GM19193 (cell line): Measurements from ENCODE around the gene NACA2.

Source experiments
- POLR2A ChIP-seq: IDR thresholded peaks from 4 replicates; pipeline ENCODE4 v1.6.1; 2011; ENCODE audit not compliant: insufficient read depth, insufficient read length; ENCODE audit errors: extremely low read depth

Gene NACA2

DNA sequence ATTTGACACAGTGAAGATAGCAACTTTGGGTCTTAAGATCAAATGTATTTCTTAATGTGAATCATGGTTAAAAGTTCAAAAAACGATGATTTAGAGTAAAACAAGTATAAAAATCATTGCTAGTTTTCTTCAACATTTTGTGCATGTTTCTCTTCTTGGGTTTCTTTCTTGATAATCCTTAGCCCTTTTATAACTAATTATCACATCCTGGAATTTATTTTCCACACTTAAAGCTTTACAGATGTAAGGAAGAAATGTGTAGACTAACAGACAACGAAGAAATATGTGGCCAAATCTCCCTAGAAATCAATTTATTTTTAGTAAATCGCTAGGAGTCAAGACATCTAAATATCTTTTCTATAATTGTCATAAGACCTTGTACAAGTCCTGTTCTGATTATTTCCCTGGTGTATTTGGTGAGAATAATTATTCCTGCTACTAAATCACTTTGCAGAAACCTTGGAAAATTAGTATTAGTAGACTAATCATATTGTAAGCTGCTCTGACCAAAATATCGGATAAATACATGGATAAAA lies 4.9 kb downstream of the NACA2 start:
- TF ChIP-seq POLR2A, result no peak

DNA sequence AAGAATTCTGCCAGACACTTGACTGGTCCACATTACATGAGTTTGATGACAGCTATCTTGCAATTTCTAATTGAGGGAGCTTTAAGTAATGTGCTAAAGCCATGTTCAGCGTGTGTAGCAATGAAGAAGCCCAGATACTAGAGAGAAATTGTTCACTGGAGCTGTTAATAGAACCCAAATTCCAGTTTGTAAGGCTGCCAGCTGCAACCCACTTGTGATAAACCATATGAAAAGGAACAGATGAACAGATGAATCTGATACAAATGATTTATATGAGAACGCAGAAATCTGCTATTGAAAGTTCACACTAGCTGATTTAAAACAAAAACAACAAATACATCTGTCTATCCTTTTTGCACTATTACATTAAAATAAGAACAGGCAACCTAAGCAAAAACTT lies 6.2 kb downstream of the NACA2 start:
- no peak for TF ChIP-seq POLR2A

DNA sequence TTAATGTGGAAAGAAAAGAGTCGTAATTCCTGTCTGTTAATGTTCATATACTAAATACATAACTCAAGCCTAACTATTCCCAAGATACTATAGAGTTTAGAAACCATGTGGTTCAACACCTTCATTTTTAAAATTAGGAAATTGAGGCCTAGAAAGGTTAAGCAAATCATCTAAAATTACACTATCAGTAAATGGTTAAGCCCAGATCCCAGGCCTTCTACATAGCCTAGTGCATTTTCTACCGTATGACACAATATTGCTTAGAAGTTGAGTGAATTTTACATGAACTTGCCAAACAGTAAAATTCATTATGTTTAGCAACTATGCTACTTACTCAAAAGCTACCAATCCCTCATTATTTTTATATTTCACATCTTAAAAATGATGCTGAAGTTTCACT lies 6.8 kb downstream of the NACA2 start:
- TF ChIP-seq POLR2A, result no peak

DNA sequence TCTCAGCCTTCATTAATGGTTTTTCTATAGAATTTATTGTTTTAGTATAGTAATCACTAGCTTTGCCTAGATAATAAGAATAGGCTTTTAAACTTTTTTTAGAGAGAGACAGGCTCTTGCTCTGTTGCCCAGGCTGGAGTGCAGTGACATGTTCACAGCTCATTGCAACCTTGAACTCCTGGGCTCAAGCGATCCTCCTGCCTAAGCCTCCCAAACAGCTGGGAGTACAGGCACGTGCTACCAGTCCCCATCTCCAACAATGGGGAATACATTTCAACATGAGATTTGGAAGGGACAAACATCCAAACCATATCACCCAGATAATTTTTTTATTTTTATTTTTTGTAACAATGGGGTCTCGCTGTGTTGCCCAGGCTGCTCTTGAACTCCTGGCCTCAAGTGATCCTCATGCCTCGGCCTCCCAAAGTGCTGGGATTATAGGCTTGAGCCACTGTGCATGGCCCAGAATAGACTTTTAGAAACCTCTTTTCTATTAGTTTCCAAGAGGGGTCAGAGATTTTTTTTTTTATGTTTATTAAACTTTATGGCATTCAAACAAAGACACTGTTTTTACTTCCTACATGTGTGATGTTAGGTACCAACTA lies 7.3 kb downstream of the NACA2 start:
- TF ChIP-seq POLR2A, result no peak

DNA sequence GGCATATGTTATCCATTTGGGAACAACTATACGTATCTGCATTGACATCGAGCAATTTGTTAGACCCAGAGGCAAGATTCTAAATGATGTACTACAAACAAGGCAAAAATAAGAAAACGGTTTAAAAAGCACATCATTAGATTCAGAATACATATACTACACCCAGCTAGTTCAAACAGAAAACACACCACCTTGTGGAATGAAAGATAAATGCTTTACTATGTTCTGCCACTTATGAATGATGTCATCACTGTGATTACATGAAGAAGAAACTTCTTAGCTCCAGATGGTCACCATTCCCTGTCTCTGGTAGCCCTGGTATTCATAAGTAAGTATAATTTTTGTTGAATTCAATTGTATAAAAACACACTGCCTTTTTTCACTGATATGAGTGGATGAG lies 7.8 kb downstream of the NACA2 start:
- no peak for TF ChIP-seq POLR2A

DNA sequence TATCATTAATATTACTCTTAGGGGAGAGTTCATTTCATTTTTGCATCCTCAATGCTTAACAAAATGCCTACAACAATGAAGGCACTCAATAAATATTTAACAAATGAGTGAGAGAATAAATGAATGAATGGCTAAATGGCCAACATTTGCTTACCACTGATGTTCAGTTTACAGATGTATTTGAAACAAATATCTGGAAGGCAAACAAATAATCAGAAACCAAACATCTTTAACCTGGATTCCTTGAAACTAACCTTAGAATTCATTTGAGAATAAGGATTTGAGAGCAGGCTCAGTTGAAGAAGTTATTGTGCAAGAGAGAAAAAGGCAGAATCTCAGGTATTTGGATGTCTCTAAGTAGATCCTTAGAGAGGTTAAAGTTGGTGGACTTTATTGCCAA lies 8.4 kb downstream of the NACA2 start:
- TF ChIP-seq POLR2A, result no peak

DNA sequence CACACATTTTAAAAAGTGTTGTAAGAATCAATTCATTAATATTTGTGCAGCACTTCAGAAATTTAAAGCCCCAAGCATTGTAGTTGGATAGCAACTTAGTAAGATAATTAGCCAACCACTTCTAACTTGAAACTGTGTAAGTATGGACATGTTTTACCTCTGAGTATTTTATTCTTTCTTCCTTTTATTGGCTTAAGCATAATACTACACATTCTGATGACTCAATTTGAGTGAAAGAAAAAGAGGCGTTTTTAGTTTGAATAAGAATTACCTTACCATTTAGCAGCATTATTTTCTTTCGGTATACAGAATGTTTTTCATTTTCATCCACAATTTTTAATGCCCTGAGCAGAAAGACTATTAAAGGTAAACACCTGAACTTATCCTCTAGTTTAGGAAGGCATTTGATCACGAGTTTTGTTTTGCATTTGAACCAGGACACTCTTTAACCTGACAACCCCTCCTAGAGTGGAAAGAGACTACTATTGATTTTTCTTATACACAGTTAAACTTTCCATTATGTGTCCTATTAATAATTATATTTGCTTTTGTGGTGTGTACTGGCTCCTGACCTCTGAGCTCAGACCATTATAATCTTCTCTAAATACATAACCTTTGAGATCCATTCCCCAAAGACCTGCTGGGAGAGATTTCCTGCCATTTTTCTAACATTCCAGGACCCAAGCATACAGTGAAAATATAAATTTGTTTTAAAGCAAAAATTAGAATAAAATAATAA lies 9.2 kb downstream of the NACA2 start:
- no peak for TF ChIP-seq POLR2A

DNA sequence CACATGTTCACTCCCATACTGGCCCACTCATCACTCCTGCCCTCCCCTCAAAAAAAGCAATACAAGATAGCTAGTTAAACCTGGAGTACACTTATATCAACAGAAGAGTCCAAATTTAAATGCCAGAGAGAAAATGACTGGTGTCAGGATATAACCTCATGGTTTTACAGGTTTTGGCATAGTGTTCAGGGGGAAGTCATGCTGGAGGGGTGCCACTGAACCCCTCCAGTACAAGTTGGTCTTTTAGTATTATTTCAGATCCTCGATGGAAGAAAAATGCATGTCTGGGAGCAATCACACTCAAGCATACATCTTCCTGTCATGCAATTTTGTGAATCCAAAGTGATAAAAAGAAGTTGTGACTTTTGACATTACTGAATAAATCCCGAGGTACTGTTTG lies 10.5 kb downstream of the NACA2 start:
- TF ChIP-seq POLR2A, result no peak

DNA sequence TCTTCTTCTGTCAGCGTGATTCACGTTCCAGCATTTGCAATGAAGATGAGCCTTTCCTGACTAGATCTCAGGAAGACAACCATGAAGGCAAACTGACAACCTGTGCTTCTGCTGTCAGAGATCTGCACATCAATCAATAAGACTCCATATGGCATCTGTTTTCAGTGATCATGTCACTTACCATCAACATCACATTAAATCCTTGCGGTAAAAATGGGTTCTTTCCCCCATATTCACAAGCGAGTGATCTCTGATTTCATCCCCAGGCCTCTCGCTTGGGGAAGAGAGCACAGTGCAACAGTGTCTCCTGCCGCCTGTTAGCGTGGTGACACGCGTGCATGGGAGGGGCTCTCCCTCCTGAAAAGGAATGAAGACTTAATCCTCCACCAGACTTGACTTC lies 11.1 kb downstream of the NACA2 start:
- no peak for TF ChIP-seq POLR2A

DNA sequence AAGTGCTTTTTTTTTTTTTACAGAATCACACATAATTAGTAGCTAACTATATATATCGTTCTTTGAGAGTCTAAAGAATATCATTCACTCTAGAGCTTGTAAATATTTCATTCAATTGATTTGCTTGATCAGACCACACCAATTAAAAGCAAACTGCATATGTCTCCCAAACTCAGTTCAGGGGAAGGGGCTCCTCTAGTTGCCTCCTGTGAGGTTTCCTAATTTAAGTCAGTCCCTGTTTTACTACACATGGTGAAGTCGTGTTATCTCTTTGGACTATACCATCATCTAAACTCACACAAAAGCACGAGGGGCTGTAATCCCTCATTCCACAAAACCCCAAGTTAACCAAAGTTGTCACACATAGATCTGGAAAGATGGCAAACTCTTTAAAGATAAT lies 11.7 kb downstream of the NACA2 start:
- TF ChIP-seq POLR2A, result no peak

DNA sequence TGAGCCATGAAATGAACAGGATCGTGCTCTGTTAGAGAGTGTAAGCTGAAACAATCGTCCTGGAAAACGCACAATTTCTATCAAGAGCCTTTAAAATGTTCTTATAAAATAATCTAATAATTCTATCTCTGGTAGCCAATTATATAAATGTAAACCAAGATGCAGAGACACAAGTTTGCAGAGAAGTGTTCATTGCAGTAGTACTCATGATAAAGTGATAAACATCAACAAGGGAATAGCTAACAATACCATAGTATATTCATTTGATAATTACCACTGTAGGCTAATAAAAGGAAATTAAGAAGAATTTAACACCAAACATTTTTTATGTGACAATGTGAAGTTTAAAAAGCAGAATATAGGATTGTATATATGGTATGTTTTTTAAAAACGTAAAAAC lies 12.4 kb downstream of the NACA2 start:
- TF ChIP-seq POLR2A, result no peak

DNA sequence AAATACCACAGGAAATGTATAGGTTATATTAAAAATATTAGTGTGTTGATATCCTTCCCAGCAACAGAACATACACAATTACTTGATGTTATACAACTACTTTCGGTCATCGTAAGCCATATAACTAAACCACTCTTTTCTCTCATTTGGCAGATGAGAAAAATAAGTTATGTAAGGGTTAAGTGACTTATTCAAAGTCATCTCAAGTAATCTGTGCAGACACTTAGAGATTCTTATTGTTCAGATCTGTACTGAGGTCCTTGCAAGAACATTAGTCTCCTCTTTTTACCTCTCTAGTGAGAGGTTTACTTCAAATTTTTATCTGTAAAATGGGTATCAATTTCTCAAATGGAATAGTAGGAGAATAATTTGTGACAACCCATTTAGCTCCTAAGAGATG lies 15.0 kb downstream of the NACA2 start:
- TF ChIP-seq POLR2A, result no peak

DNA sequence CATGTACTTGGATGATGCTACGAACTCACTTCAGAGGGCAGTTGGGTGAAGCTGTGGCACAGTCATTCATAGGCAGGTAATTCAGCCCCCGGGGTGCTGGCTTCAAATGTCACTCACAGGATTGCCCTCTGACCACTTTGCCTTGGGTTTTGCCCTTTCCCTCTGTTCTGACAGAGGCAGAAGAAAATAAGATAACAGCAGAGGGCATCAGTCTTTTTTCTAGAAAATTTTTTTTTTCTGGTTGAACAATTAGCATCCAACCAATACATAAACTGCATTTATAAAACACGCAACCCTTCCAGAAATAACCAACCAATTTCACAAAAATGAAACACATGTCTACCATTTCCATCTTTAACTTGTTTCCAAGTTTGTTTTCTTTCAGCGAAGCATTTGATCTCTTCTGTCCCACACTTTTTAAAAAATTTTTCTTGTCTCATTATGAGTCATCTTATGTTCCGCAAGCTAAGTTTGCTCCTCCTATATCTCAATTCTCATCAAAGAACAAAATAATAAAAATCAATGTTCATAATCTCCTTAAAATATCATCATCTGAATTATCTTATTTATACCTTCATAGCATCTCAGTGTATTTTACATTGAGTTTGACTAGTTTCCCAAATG lies 15.6 kb downstream of the NACA2 start:
- no peak for TF ChIP-seq POLR2A

DNA sequence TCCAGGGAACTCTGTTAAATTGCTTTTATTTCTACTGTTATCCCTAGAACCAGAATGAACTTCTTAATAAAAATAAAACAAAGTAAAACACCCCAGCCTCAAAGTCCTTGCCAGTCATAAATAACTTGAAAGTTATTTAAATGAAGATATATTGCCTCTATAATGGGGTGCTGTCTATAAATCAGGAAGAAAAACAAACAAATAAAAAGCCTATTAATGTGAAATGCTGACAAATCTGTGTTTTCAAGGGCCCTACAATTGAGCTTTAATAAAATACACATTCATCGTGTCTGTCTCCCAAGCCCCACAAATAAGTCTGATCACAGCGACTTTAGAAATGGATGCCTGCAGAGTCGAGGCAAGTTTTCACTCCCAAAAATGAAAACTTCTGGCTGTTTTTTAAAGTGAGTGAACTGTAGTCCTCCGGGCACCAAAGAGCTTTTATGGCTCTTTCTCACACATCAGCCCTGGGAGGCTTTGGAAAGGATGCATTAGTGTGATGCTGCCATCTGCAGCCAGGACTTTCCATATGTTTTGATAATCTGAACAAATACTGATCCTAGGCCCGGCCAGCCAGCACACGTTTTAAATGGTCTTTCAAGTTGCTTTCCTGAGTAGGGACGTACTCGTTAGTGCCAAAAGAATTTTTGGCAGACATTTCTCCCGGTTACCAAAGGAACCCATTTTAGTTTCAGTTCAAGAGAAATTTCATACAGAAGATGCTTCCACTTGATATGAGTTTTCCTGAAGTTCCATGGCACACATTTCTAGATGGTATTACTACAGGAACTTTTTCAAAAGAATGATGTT lies 16.3 kb downstream of the NACA2 start:
- TF ChIP-seq POLR2A, result no peak

DNA sequence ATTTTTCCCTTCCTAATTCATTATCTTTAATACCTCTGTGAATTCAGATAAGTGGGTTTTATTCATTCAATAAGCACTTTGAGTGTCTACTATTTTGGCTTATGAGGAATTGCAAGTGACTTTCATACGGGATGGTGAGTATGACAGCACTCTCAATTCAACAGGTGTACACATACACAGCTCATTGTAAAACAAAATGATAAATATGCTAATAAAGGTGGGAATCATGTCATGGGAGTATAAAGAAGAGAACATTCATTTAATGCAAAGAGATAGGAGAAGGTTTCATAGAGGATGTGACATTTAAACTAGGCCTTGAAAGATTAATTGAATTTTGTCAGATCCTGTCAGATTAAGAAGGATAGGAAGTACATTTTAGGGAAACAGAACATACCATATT lies 19.4 kb downstream of the NACA2 start:
- no peak for TF ChIP-seq POLR2A
